HepG2 (cell line): ENCODE data around the gene CSPG5. TPM values are rescaled to one million over a fixed set of nuclear protein-coding genes. Genes with fewer than 3 reads are reported as not detected.

Experiments
- BORCS8-MEF2B ChIP-seq: sonication (generic); formaldehyde crosslinking; IDR thresholded peaks from 2 replicates; pipeline ENCODE4 v1.8.0; 2022; ENCODE audit warnings: mild to moderate bottlenecking, missing genetic modification reagents
- FOSL2 ChIP-seq: sonication (generic); formaldehyde crosslinking; IDR thresholded peaks from 2 replicates; pipeline ENCODE4 v1.4.0; 2020; ENCODE audit warnings: missing genetic modification reagents
- HDAC2 ChIP-seq: sonication (generic); formaldehyde crosslinking; IDR thresholded peaks from 2 replicates; pipeline ENCODE4 v1.4.0; 2020; ENCODE audit warnings: missing genetic modification reagents
- RFXAP ChIP-seq: sonication (generic); formaldehyde crosslinking; IDR thresholded peaks from 2 replicates; pipeline ENCODE4 v1.4.0; 2020; ENCODE audit warnings: missing genetic modification reagents, borderline replicate concordance
- SPEN ChIP-seq: sonication (generic); formaldehyde crosslinking; IDR thresholded peaks from 2 replicates; pipeline ENCODE4 v1.5.1; 2020; ENCODE audit warnings: low read depth, mild to moderate bottlenecking, missing genetic modification reagents
- TBX2 ChIP-seq: sonication (generic); formaldehyde crosslinking; IDR thresholded peaks from 2 replicates; pipeline ENCODE4 v1.5.0; 2020; ENCODE audit warnings: missing genetic modification reagents, mild to moderate bottlenecking, borderline replicate concordance
- ZKSCAN8 ChIP-seq: IDR thresholded peaks from 2 replicates; pipeline ENCODE4 v1.6.1; 2016; ENCODE audit warnings: borderline replicate concordance, missing genetic modification reagents, missing compliant biosample characterization
- ZMYM2 ChIP-seq: sonication (generic); formaldehyde crosslinking; IDR thresholded peaks from 2 replicates; pipeline ENCODE4 v1.8.0; 2022; ENCODE audit warnings: mild to moderate bottlenecking, missing genetic modification reagents
- ZNF431 ChIP-seq: sonication (generic); formaldehyde crosslinking; IDR thresholded peaks from 2 replicates; pipeline ENCODE4 v1.9.0; 2022; ENCODE audit warnings: missing genetic modification reagents, low read depth, mild to moderate bottlenecking, borderline replicate concordance
- ZNF598 ChIP-seq: sonication (generic); formaldehyde crosslinking; IDR thresholded peaks from 2 replicates; pipeline ENCODE4 v1.5.1; 2020; ENCODE audit warnings: mild to moderate bottlenecking, missing genetic modification reagents, borderline replicate concordance
- ZNF607 ChIP-seq: sonication (generic); formaldehyde crosslinking; IDR thresholded peaks from 2 replicates; pipeline ENCODE4 v1.5.1; 2020; ENCODE audit warnings: missing genetic modification reagents, mild to moderate bottlenecking, borderline replicate concordance
- ZNF703 ChIP-seq: sonication (generic); formaldehyde crosslinking; IDR thresholded peaks from 2 replicates; pipeline ENCODE4 v1.5.1; 2020; ENCODE audit warnings: missing genetic modification reagents, mild to moderate bottlenecking, moderate library complexity, borderline replicate concordance
- polyA plus RNA-seq, 8 experiments: library from polyadenylated mRNA; depleted of rRNA in 3 of 8; stranded (reverse) in 7 of 8; unstranded in 1 of 8; fragments of >200 nt; fragmentation: Illumina TruSeq in 4 of 8; extraction: Trizol in 4 of 8; gene quantifications; 2 replicates each; pipeline versions ENCODE4 v1.2.1 to v1.2.3, GENCODE V29; 2011 to 2016; ENCODE audit warnings: low read depth in 4 of 8, missing spikeins in 1 of 8, mixed read lengths in 1 of 8; ENCODE audit not compliant: insufficient read depth in 1 of 8
- total RNA-seq, 5 experiments: library from RNA; depleted of rRNA; stranded (reverse); fragments of >200 nt; fragmentation: Illumina TruSeq; extraction: Trizol; gene quantifications; 2 replicates each; pipeline ENCODE4 v1.2.3, GENCODE V29; 2016; ENCODE audit warnings: low read depth in 1 of 5
- TF ChIP-seq, protein P1 (sequence below): IDR thresholded peaks from 2 replicates; pipeline ENCODE4 v1.6.1; 2018; ENCODE audit warnings: missing genetic modification reagents, mild to moderate bottlenecking, missing compliant biosample characterization
- TF ChIP-seq, protein P2 (sequence below): IDR thresholded peaks from 2 replicates; pipeline ENCODE4 v1.6.1; 2016; ENCODE audit warnings: mild to moderate bottlenecking, missing biosample characterization, missing genetic modification reagents
- TF ChIP-seq, protein P3 (sequence below): sonication (generic); formaldehyde crosslinking; IDR thresholded peaks from 2 replicates; pipeline ENCODE4 v1.4.0; 2020; ENCODE audit warnings: mild to moderate bottlenecking, missing genetic modification reagents
- TF ChIP-seq, protein P4 (sequence below): sonication (generic); formaldehyde crosslinking; IDR thresholded peaks from 2 replicates; pipeline ENCODE4 v1.4.0; 2020; ENCODE audit warnings: missing genetic modification reagents, borderline replicate concordance
- TF ChIP-seq, protein P5 (sequence below): sonication (generic); formaldehyde crosslinking; IDR thresholded peaks from 2 replicates; pipeline ENCODE4 v1.8.0; 2022; ENCODE audit warnings: missing genetic modification reagents, low read depth, mild to moderate bottlenecking, borderline replicate concordance

CSPG5 gene
- total and polyA plus RNA-seq, 2 of the 13 experiments (the other 11 are each of a cell fraction or from before 2014, with no cell fraction given): 0.07 to 0.15 TPM

DNA sequence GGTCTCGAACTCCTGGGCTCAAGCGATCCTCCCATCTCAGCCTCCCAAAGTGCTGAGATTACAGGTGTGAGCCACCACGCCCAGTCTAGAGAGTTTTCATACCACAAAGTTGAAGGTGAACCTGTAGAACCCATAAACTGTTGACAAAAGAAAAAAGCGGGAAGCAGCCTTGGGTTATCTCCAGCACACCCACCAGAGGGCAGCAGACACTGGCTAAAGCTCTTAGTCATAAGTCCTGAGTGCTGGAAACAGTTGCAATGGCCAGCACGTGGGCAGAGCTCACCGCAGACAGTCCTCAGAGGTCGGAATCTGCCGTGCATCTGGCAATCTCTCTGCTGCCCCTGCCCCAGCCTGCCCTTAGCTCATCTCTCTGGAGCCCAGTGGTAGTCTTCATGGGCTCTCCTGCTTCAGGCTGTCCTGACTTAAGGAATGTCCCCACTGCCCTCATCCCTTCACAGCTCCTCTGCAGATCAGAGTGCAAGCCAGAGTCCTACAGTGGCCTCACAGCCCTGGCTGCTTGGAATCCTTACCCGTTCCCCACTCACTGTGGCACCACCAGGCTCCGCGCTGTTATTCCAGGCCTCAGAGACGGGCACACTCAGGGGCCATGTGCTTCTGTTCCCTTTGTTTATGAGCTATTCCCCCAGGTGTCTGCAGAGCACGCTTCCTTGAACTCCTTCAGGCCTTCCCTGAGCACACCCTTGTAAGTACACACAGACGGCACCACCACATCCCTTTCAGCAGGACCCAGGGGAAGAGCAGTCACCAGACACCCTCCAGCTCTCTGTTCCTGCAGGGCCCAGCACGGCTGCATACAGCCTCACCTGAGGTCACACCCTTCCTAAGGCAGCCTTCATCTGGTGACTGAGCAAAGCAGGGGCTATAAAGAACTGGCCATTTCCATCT, 56.3 kb downstream of the CSPG5 start (continued):
- TF ChIP-seq, protein P1, sequence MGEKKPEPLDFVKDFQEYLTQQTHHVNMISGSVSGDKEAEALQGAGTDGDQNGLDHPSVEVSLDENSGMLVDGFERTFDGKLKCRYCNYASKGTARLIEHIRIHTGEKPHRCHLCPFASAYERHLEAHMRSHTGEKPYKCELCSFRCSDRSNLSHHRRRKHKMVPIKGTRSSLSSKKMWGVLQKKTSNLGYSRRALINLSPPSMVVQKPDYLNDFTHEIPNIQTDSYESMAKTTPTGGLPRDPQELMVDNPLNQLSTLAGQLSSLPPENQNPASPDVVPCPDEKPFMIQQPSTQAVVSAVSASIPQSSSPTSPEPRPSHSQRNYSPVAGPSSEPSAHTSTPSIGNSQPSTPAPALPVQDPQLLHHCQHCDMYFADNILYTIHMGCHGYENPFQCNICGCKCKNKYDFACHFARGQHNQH (CRISPR knock-in tag): peak; percentile 18; the same call in 1 of the 2 replicates
- TF ChIP-seq ZNF598 (CRISPR knock-in tag) (0 out of 2 replicates have a peak, but pooled peaks have one; percentile 20), ZNF703 (CRISPR knock-in tag) (no peak), BORCS8-MEF2B (CRISPR knock-in tag) (peak; percentile 92), ZMYM2 (CRISPR knock-in tag) (0 out of 2 replicates have a peak, but pooled peaks have one; percentile 12), ZNF431 (CRISPR knock-in tag) (0 out of 2 replicates have a peak, but pooled peaks have one; percentile 51), RFXAP (CRISPR knock-in tag) (peak; percentile 33; the same call in 1 of the 2 replicates), FOSL2 (peak; percentile 59), ZKSCAN8 (CRISPR knock-in tag) (peak; percentile 68; the same call in 1 of the 2 replicates), TBX2 (CRISPR knock-in tag) (peak; percentile 54; the same call in 1 of the 2 replicates), ZNF607 (no peak), HDAC2 (CRISPR knock-in tag) (0 out of 2 replicates have a peak, but pooled peaks have one; percentile 17), SPEN (CRISPR knock-in tag) (peak; percentile 78)
- TF ChIP-seq, protein P2, sequence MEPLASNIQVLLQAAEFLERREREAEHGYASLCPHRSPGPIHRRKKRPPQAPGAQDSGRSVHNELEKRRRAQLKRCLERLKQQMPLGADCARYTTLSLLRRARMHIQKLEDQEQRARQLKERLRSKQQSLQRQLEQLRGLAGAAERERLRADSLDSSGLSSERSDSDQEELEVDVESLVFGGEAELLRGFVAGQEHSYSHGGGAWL (CRISPR knock-in tag): peak; percentile 86; the same call in 1 of the 2 replicates
- TF ChIP-seq, protein P3, sequence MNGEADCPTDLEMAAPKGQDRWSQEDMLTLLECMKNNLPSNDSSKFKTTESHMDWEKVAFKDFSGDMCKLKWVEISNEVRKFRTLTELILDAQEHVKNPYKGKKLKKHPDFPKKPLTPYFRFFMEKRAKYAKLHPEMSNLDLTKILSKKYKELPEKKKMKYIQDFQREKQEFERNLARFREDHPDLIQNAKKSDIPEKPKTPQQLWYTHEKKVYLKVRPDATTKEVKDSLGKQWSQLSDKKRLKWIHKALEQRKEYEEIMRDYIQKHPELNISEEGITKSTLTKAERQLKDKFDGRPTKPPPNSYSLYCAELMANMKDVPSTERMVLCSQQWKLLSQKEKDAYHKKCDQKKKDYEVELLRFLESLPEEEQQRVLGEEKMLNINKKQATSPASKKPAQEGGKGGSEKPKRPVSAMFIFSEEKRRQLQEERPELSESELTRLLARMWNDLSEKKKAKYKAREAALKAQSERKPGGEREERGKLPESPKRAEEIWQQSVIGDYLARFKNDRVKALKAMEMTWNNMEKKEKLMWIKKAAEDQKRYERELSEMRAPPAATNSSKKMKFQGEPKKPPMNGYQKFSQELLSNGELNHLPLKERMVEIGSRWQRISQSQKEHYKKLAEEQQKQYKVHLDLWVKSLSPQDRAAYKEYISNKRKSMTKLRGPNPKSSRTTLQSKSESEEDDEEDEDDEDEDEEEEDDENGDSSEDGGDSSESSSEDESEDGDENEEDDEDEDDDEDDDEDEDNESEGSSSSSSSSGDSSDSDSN (CRISPR knock-in tag): no peak
- TF ChIP-seq, protein P4, sequence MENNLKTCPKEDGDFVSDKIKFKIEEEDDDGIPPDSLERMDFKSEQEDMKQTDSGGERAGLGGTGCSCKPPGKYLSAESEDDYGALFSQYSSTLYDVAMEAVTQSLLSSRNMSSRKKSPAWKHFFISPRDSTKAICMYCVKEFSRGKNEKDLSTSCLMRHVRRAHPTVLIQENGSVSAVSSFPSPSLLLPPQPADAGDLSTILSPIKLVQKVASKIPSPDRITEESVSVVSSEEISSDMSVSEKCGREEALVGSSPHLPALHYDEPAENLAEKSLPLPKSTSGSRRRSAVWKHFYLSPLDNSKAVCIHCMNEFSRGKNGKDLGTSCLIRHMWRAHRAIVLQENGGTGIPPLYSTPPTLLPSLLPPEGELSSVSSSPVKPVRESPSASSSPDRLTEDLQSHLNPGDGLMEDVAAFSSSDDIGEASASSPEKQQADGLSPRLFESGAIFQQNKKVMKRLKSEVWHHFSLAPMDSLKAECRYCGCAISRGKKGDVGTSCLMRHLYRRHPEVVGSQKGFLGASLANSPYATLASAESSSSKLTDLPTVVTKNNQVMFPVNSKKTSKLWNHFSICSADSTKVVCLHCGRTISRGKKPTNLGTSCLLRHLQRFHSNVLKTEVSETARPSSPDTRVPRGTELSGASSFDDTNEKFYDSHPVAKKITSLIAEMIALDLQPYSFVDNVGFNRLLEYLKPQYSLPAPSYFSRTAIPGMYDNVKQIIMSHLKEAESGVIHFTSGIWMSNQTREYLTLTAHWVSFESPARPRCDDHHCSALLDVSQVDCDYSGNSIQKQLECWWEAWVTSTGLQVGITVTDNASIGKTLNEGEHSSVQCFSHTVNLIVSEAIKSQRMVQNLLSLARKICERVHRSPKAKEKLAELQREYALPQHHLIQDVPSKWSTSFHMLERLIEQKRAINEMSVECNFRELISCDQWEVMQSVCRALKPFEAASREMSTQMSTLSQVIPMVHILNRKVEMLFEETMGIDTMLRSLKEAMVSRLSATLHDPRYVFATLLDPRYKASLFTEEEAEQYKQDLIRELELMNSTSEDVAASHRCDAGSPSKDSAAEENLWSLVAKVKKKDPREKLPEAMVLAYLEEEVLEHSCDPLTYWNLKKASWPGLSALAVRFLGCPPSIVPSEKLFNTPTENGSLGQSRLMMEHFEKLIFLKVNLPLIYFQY: no peak
- TF ChIP-seq, protein P5, sequence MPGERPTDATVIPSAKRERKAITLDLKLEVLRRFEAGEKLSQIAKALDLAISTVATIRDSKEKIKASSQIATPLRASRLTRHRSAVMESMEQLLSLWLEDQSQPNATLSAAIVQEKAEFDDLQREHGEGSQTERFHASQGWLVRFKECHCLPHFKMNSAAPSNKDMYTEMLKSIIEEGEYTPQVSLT: no peak
